HEK293T (cell line): ENCODE data around the gene HK2.
"Not testable (repeated sequence)": the region's sequence is repeated elsewhere in the genome, so short reads cannot be mapped to it uniquely, and the experiment has no call there.

Experiments used
- CTCF ChIA-PET: fragments of 350-600 bp; formaldehyde crosslinking; extraction: SDS; loops from one replicate; lab custom pipeline; 2021; ENCODE audit warnings: antibody characterized with exemption, inconsistent platforms; lab: Yijun Ruan, JAX
- POLR2A ChIA-PET: fragments of 350-600 bp; formaldehyde crosslinking; extraction: SDS; loops from one replicate; lab custom pipeline; 2020; ENCODE audit warnings: antibody characterized with exemption, inconsistent platforms; lab: Yijun Ruan, JAX
- DNase-seq: peaks from one replicate; pipeline ENCODE4 v3.0.0; 2012; ENCODE audit warnings: mixed read lengths; ENCODE audit errors: extremely low spot score
- ARNT ChIP-seq: fragments of 450-650 bp; IDR thresholded peaks from 2 replicates; pipeline ENCODE4 v1.6.1; 2017; ENCODE audit warnings: mild to moderate bottlenecking
- BHLHE40 ChIP-seq: fragments of 450-650 bp; IDR thresholded peaks from 2 replicates; pipeline ENCODE4 v1.6.1; 2016; ENCODE audit warnings: mild to moderate bottlenecking, moderate library complexity, borderline replicate concordance
- CTBP1 ChIP-seq: fragments of 450-650 bp; IDR thresholded peaks from 2 replicates; pipeline ENCODE4 v1.6.1; 2016; ENCODE audit warnings: borderline replicate concordance
- ELF4 ChIP-seq: fragments of 450-650 bp; IDR thresholded peaks from 2 replicates; pipeline ENCODE4 v1.6.1; 2017; ENCODE audit warnings: antibody characterized with exemption
- FOXA1 ChIP-seq: fragments of 450-650 bp; IDR thresholded peaks from 2 replicates; pipeline ENCODE4 v1.6.1; 2016; ENCODE audit warnings: mild to moderate bottlenecking
- FOXK2 ChIP-seq: fragments of 450-650 bp; IDR thresholded peaks from 2 replicates; pipeline ENCODE4 v1.6.1; 2016; ENCODE audit warnings: mild to moderate bottlenecking
- FOXM1 ChIP-seq: fragments of 450-650 bp; IDR thresholded peaks from 2 replicates; pipeline ENCODE4 v1.6.1; 2017; ENCODE audit warnings: mild to moderate bottlenecking, borderline replicate concordance
- HDGF ChIP-seq: fragments of 450-650 bp; IDR thresholded peaks from 2 replicates; pipeline ENCODE4 v1.6.1; 2017; ENCODE audit warnings: antibody characterized with exemption, borderline replicate concordance
- L3MBTL2 ChIP-seq: fragments of 450-650 bp; conservative IDR thresholded peaks from 2 replicates; pipeline ENCODE4 v1.6.1; 2016; ENCODE audit warnings: mild to moderate bottlenecking
- LEF1 ChIP-seq: fragments of 450-650 bp; IDR thresholded peaks from 2 replicates; pipeline ENCODE4 v1.6.1; 2017; ENCODE audit warnings: mild to moderate bottlenecking, borderline replicate concordance
- NFRKB ChIP-seq: fragments of 450-650 bp; IDR thresholded peaks from 2 replicates; pipeline ENCODE4 v1.6.1; 2016; ENCODE audit warnings: mild to moderate bottlenecking, moderate library complexity
- SP1 ChIP-seq: fragments of 450-650 bp; IDR thresholded peaks from 2 replicates; pipeline ENCODE4 v1.6.1; 2017
- SUZ12 ChIP-seq: fragments of 450-650 bp; IDR thresholded peaks from 2 replicates; pipeline ENCODE4 v1.6.1; 2016; ENCODE audit warnings: mild to moderate bottlenecking
- TARDBP ChIP-seq: fragments of 450-650 bp; IDR thresholded peaks from 2 replicates; pipeline ENCODE4 v1.6.1; 2016
- ZNF384 ChIP-seq: fragments of 450-650 bp; IDR thresholded peaks from 2 replicates; pipeline ENCODE4 v1.6.1; 2016
- TF ChIP-seq, protein P1 (sequence below): fragments of 450-650 bp; IDR thresholded peaks from 2 replicates; pipeline ENCODE4 v1.6.1; 2016

HK2 gene

DNA sequence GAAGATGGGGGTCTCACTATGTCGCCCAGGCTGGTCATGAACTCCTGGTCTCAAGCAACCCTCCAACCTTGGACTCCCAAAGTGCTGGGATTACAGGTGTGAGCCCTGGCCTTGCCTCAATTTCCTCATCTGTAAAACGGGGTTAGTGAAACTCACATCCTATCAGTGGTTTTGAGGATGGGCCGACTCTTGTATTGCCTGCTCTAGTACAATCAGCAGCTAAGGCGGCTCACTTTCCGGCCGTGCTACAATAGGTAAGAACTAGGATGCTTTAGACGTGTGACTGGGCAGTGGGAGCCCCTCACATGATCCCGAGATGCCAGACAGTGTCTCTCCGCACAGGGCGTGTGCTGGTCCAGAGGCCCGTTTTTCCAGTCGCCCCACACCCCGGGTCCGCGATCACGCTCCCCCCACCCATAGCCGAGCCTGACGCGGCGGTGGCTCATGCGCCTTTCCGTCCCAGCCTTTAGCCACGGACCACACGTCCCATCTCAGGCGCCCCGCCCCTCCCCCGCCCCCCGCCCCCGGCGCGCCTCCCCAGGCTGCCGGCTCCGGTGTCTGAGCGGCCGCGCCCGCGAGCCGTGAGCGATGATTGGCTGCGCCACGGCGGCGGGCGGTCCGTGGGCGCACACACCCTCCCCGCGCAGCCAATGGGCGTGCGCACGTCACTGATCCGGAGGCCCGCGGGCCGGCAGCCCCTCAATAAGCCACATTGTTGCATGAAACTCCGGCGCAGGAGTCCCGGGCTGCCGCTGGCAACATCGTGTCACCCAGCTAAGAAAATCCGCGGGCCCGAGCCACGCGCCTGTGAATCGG is at the start of gene HK2:
HK2 (plus strand) TSS at position 710 of the 816 bp plus-strand sequence. CDS start 454 bp downstream, outside the sequence.
- POLR2A ChIA-PET, result interaction anchor here (0.9 to 1.1 kb wide), 2 partner anchors 14 to 29 kb away, joined by 3 to 4 read pairs; no protein-coding TSS in a partner anchor
- peak; percentile 95 for DNase-seq
- TF ChIP-seq SP1 (no peak), L3MBTL2 (no peak), NFRKB (no peak), LEF1 (no peak), SUZ12 (no peak), TARDBP (no peak), FOXA1 (no peak), FOXK2 (no peak), FOXM1 (no peak), HDGF (no peak), BHLHE40 (no peak), ZNF384 (no peak)
- CTCF ChIA-PET, result no interaction called here

DNA sequence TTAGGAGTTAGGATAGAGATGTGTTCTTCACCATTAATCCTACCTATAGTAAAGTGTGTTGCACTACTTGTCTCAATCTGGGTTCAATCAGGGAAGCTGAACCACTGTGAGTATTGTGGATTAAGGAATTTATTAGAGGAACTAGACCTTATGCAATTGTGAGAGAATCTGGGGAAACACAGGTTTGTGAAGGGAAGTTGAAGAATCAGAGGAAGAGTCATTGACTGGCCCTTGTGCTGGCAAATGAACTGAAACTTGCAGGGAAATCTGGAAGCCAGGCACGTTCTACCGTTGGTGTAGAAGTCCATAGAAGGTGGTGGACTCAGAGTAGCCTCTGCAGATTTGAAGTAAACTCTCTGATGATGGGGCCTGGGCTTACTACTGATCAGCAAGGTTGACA is 44.7 kb upstream of the HK2 start:
- TF ChIP-seq CTBP1, result no peak
- no peak for TF ChIP-seq SUZ12
- no peak for TF ChIP-seq FOXA1
- no peak for TF ChIP-seq L3MBTL2
- TF ChIP-seq ZNF384, result no peak
- no peak for TF ChIP-seq FOXM1
- TF ChIP-seq, protein P1, sequence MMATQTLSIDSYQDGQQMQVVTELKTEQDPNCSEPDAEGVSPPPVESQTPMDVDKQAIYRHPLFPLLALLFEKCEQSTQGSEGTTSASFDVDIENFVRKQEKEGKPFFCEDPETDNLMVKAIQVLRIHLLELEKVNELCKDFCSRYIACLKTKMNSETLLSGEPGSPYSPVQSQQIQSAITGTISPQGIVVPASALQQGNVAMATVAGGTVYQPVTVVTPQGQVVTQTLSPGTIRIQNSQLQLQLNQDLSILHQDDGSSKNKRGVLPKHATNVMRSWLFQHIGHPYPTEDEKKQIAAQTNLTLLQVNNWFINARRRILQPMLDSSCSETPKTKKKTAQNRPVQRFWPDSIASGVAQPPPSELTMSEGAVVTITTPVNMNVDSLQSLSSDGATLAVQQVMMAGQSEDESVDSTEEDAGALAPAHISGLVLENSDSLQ, result no peak
- no peak for TF ChIP-seq FOXK2
- TF ChIP-seq ELF4, result no peak
- TF ChIP-seq NFRKB, result no peak
- no peak for TF ChIP-seq TARDBP
- TF ChIP-seq SP1, result no peak
- no peak for TF ChIP-seq HDGF
- ChIA-PET POLR2A (no interaction called here), CTCF (no interaction called here)
- DNase-seq, result no peak

DNA sequence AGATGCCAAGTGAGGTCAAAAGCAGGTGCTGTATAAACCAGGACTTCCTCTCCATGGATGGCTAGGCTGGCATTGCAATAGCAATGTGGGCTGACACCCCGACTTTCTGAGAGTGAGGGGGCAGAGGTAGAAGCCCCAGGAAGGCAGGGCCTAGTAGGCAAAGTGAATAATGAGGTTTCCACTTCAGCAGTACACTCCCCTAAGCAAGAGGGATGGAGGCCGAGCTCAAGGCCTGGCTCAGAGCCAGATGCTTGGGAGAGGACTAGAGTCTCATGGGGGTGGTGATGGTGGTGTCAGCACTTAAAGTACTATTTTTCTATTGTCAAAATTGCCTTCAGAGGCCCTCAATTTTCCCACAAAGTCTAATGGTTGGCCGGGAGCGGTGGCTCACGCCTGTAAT is 41.6 kb upstream of the HK2 start:
- CTCF ChIA-PET, result no interaction called here
- no peak for DNase-seq
- TF ChIP-seq ELF4, result no peak
- no peak for TF ChIP-seq LEF1
- TF ChIP-seq L3MBTL2, result no peak
- TF ChIP-seq NFRKB, result no peak
- TF ChIP-seq CTBP1, result no peak
- no peak for TF ChIP-seq SP1
- POLR2A ChIA-PET, result no interaction called here

DNA sequence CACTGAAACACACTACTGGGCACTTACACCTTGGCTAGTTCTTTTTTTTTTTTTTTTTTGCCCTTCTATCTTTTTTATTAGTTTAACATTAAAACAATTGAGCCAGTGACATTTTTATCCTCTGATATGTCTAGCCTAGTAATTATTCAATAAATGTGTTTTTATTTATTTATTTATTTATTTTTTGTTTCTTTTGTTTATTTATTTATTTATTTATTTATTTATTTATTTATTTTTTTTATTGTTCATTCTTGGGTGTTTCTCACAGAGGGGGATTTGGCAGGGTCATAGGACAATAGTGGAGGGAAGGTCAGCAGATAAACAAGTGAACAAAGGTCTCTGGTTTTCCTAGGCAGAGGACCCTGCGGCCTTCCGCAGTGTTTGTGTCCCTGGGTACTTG is 39.0 kb upstream of the HK2 start:
- POLR2A ChIA-PET, DNase-seq, CTCF ChIA-PET: not testable (repeated sequence)

DNA sequence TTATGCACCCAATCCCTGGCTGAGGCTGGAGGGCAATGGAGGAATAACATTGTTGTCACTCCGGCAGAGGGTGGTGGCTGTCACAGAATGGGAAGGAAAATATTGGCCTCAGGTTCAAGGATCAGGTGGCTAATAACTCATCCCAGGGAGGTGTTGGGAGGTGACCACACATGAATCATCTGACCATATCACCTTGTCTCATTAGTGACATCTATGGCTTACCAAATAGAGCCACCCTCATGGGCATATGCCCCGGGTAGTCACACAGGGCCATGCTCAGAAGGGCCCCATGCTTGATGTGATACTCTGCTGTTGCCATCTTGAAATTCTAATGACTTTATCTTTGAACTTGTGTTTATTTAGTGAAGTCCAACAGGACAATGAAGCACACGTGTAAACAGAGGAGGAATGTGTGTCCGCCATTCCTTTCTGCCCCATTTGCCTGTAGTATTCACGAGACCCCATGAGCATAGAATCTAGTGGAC is 27.5 kb upstream of the HK2 start:
- POLR2A ChIA-PET, result no interaction called here
- CTCF ChIA-PET, result no interaction called here
- no peak for DNase-seq
- TF ChIP-seq ARNT (no peak), HDGF (no peak), LEF1 (no peak), SUZ12 (no peak), FOXA1 (no peak), FOXK2 (no peak), CTBP1 (no peak), SP1 (no peak), FOXM1 (no peak), BHLHE40 (no peak), L3MBTL2 (no peak)
- TF ChIP-seq, protein P1, result no peak

DNA sequence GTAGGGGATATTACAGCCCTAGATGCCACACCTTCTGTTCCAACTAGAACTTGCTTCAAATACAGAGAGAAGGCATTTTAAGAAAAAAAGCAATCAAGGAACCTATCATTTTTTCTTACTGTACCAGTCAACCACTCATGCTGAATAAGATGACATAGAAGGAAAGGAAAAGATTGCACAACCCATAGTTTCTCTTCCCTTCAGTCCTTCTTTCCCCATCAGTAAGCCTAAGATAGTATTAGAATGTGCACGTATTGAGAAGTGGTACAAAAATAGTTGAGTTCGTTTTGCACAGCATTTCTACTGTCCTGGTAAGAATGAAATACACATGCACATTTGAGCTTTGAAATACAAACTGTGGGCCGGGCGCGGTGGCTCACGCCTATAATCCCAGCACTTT is 27.0 kb upstream of the HK2 start:
- TF ChIP-seq ZNF384, result no peak
- no peak for TF ChIP-seq SUZ12
- TF ChIP-seq FOXM1, result no peak
- TF ChIP-seq TARDBP, result no peak
- no peak for TF ChIP-seq FOXA1
- no peak for TF ChIP-seq CTBP1
- no peak for TF ChIP-seq FOXK2
- TF ChIP-seq ELF4, result no peak
- TF ChIP-seq L3MBTL2, result no peak
- no peak for TF ChIP-seq SP1
- no peak for TF ChIP-seq LEF1
- TF ChIP-seq BHLHE40, result no peak
- ChIA-PET CTCF (no interaction called here), POLR2A (no interaction called here)
- DNase-seq, result no peak

DNA sequence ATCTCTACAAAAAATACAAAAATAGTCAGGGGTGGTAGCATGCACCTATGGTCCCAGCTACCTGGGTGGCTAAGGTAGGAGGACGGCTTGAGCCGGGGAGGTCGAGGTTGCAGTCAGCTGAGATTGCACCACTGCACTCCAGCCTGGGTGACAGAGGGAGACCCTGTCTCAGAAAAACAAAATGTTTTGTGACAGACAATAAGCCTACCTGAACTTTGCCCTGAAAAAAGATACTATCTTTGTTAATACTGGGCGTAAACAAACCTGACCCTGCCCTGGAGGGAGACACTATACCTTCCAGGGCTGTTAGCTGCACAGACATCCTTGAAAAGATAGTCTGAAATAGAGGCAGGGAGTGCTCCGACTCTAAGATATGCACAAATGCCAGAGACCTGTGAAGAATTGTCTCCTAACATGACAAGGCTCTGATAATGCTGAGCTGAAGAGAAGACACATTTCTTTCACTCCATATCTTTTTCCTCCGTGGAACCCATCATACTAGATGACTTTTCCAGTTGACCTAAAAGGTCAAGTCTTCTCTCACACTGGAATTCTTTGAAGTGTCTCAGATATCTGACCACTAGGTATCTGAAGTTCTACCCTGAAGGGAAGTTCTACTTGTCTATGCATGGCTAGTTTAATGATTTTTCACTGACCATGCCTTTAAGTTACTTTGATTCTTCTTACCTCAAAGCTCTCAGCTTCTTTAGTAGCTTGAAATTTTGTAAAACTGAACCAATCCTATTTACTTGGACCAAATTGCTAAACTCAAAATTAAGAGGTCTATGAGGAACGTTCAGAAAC is 20.9 kb upstream of the HK2 start:
- TF ChIP-seq ARNT, result no peak
- no peak for TF ChIP-seq NFRKB
- no peak for TF ChIP-seq FOXK2
- TF ChIP-seq FOXA1, result no peak
- TF ChIP-seq FOXM1, result no peak
- no peak for TF ChIP-seq L3MBTL2
- TF ChIP-seq HDGF, result no peak
- no peak for TF ChIP-seq LEF1
- TF ChIP-seq, protein P1, result no peak
- TF ChIP-seq TARDBP, result no peak
- no peak for TF ChIP-seq ELF4
- TF ChIP-seq BHLHE40, result no peak
- TF ChIP-seq ZNF384, result no peak
- no peak for DNase-seq
- CTCF ChIA-PET, result no interaction called here
- POLR2A ChIA-PET, result no interaction called here
